Measurements from ENCODE around the gene MS4A15.

The MS4A15 gene

GRCh38 chr11:60777572-60777971, 20.9 kb downstream of the MS4A15 start:
- DNase-seq (ENCODE audit: low spot score), result no peak

GRCh38 chr11:60780065-60780464, 23.4 kb downstream of the MS4A15 start:
- DNase-seq (ENCODE audit: low spot score), result no peak

GRCh38 chr11:60780774-60781173, 24.1 kb downstream of the MS4A15 start:
- DNase-seq (ENCODE audit: low spot score), result no peak

GRCh38 chr11:60781286-60781980, 24.8 kb downstream of the MS4A15 start:
- no peak for DNase-seq (ENCODE audit: low spot score)

GRCh38 chr11:60781981-60782316, 25.3 kb downstream of the MS4A15 start:
- DNase-seq (ENCODE audit: low spot score), result no peak

GRCh38 chr11:60782393-60783140, 25.9 kb downstream of the MS4A15 start:
- DNase-seq (ENCODE audit: low spot score), result no peak

- no peak for DNase-seq (ENCODE audit: low spot score)
Measured at GRCh38 chr11:60783141-60783484, 26.4 kb downstream of the MS4A15 start.

GRCh38 chr11:60783911-60784310, 27.2 kb downstream of the MS4A15 start:
- no peak for DNase-seq (ENCODE audit: low spot score)

- DNase-seq (ENCODE audit: low spot score), result no peak
Measured at GRCh38 chr11:60785136-60785535, 28.5 kb downstream of the MS4A15 start, which contains the start of gene MS4A10. TSS of gene MS4A10 (plus strand) at chr11:60785333. CDS start at chr11:60790336, 5,003 bp downstream.

GRCh38 chr11:60785806-60786361, 29.2 kb downstream of the MS4A15 start:
- DNase-seq (ENCODE audit: low spot score), result no peak

- DNase-seq (ENCODE audit: low spot score), result no peak
Measured at GRCh38 chr11:60786811-60787567, 30.3 kb downstream of the MS4A15 start.

- no peak for DNase-seq (ENCODE audit: low spot score)
Measured at GRCh38 chr11:60788401-60789125, 31.9 kb downstream of the MS4A15 start.

GRCh38 chr11:60790726-60791125, 34.1 kb downstream of the MS4A15 start:
- no peak for DNase-seq (ENCODE audit: low spot score)

GRCh38 chr11:60791153-60791933, 34.7 kb downstream of the MS4A15 start:
- DNase-seq (ENCODE audit: low spot score), result no peak

- DNase-seq (ENCODE audit: low spot score), result no peak
Measured at GRCh38 chr11:60792521-60792920, 35.9 kb downstream of the MS4A15 start.

- no peak for DNase-seq (ENCODE audit: low spot score)
Measured at GRCh38 chr11:60795291-60795690, 38.6 kb downstream of the MS4A15 start.

GRCh38 chr11:60797846-60798630, 41.4 kb downstream of the MS4A15 start:
- DNase-seq (ENCODE audit: low spot score), result no peak

- no peak for DNase-seq (ENCODE audit: low spot score)
Measured at GRCh38 chr11:60798631-60799030, 42.0 kb downstream of the MS4A15 start.

- DNase-seq (ENCODE audit: low spot score), result no peak
Measured at GRCh38 chr11:60801194-60801593, 44.5 kb downstream of the MS4A15 start.

- DNase-seq (ENCODE audit: low spot score), result no peak
Measured at GRCh38 chr11:60803273-60803936, 46.7 kb downstream of the MS4A15 start.
